Measurements from ENCODE around the gene ANKLE1. TPM values are rescaled to one million over a fixed set of nuclear protein-coding genes. Genes with fewer than 3 reads are reported as not detected.
A peak's percentile ranks its signal among the peaks of the same experiment; 100 is the strongest.

The ANKLE1 gene
- total RNA-seq, 1 donor from 2014 or later, result 0.13 TPM

DNA sequence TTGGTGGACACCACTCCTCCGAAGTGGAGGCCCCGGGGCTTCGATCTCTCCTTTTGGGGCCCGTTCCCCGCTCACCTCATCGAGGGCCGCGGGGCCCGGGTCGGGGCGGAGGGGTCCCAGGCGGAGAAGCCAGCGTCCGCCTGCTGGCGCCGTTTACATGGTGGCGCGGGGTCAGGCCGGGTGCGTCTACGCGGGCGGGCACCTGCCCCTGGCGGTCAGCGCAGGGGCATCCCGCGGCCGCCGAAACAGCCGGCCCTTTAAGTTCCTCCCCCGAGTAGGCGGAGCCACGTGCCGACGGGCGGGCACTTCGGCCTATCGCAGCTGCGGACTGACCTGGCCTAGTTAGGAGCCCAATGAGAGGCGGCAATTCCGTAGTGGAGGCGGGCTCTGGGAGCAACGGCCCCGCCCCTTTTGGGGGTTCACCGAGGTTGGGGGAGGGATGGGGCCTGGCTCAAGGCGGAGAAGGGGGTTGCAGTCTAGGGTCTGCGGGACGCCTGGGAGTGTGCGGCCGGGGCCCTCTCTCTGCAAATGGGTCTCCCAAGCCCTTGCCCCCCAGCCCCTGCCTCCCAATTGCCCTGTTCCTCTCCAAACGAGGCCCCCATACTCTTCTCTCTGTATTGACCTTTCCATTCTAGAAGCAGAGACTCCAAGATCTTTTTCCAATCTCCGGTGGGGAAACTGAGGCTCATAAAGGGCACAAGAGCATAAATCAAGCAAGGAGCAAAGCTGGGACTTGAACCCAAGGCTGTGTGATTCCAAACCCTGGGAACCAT is 21.7 kb downstream of the ANKLE1 start, which contains the start of gene ABHD8:
Gene ABHD8, minus strand, starts transcription at position 259 of the 773 bp plus-strand sequence. CDS start 1,809 bp downstream, outside the sequence.
- intact Hi-C loops (cut with DNase I), result no loop called here
- ATAC-seq (ENCODE audit: poor library complexity), result peak; percentile 80
- DNase-seq, result peak; percentile 97

DNA sequence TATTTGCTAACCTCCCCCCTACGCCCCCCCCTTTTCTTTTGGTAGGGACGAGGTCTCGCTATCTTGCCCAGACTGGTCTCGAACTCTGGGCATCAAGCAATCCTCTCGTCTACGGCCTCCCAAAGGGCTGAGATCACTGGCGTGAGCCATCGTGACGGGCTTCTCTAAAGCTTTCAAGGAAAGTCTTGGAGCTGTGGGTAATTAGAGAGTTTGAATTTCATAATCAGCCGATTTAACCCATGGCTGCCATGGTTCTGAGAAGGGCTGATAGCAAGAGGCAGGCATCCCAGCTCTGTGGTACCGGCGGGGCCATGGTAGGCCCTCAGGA is 22.2 kb downstream of the ANKLE1 start:
- intact Hi-C loops (cut with DNase I), result no loop called here
- DNase-seq (no peak), ATAC-seq (ENCODE audit: poor library complexity) (no peak)

DNA sequence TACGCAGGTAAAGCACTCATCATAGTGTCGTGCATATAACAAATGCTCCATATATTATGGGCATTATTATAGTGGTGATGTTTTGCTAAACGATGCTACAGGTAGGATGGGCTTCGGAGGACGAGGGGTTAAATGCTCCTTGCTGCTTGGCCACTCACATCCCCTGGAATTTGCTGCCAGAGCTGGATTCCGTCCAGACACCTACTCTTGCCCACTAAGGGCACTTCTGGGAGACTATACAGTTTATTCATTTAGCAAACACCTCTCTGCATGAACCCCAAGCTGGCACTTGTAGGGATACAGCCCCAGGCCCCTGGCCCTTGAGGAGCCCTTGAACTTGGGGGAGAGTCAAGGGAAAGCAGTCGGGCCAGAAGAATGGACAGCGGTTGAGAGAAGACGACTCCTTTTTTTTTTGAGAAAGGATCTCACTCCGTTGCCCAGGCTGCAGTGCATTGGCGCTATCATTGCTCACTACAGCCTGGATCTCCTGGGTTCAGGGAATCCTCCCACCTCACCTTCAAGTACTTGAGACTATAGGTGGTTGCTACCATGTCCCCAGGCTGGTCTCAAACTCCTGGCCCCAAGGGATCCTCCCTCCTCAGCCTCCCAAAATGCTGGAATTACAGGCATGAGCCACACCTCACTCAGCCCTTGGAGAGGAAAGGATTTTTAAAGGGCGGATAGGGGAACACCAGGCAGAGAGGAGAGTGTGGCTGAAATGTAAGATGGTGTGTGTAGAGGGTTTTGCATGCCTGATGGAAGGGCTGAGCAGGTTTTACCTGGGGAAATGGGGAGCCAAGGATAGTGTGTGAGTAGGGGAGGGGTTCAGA is 22.9 kb downstream of the ANKLE1 start:
- intact Hi-C loops (cut with DNase I), result no loop called here
- no peak for ATAC-seq (ENCODE audit: poor library complexity)

DNA sequence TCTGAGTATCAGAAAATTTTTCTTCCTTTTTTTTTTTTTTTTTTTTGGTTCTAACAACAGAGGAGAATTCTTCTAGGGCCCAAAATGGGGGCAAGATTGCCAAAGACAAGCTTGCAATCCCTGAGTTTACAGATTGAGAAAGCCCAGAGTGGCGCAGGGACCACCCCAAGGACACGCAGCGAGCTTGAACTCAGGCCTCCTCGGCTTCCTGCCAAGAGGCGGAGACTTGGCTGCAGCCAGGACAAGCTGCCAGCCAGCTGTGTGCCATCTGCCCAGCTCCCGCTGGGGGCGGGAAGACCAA is 23.5 kb downstream of the ANKLE1 start:
- intact Hi-C loops (cut with DNase I), result no loop called here

More for the DNA sequence above, 22.9 kb downstream of the ANKLE1 start:
- DNase-seq, result no peak

DNA sequence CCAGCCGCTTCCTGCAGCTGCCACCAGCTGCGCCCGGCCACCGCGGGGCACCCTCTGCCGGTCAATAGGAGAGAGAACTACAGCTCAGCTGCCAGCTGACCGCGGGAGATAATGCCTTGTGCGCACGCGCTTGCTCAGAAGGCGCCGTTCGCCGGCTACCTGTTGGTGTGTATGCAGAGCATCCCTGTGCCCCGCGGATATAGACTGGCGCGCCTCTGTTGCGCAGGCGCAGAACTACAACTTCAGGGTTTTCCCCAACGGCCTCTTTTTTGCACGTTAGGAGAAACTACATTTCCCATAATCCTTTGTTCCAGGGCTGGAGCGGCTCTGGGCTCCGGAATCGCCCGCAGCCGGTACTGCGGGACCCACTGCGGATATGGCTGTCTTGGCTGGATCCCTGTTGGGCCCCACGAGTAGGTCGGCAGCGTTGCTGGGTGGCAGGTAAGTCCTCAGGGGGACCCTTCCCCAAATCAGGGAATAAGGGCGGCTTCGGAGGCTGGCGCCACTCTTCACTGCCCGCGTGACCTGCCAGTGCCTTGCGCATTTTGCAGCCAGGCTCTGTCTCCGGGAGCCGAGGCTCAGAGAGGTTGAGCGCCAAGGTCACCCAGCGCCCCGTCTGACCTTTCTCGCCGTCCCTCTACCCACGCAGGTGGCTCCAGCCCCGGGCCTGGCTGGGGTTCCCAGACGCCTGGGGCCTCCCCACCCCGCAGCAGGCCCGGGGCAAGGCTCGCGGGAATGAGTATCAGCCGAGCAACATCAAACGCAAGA is 24.0 kb downstream of the ANKLE1 start, which contains the start of gene MRPL34:
Gene MRPL34, plus strand, starts transcription at position 356 of the 768 bp plus-strand sequence. Its CDS starts 21 bp downstream, at position 377.
- DNase-seq (peak; percentile 95), ATAC-seq (ENCODE audit: poor library complexity) (peak; percentile 69)
- intact Hi-C loops (cut with DNase I), result no loop called here

More for the DNA sequence above, 23.5 kb downstream of the ANKLE1 start:
- ATAC-seq (ENCODE audit: poor library complexity), result no peak
- DNase-seq, result no peak

DNA sequence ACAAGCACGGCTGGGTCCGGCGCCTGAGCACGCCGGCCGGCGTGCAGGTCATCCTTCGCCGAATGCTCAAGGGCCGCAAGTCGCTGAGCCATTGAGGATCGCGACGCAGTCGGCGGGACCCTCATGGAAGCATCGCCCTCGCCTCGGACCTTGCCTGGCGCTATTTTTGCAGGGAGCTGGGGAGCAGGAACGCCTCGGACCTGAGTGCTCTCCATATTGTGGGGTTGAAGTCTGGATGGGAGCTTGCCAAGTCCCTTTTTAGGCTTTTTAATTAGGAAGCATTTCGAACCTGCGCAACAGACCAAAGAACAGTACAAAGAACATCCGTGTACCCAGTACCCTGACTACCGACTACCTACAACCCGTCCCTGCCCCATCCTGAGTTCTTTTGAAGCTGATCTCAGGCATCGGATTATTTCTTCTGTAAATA is 24.6 kb downstream of the ANKLE1 start:
- no peak for ATAC-seq (ENCODE audit: poor library complexity)
- no peak for DNase-seq
- intact Hi-C loops (cut with DNase I), result no loop called here

DNA sequence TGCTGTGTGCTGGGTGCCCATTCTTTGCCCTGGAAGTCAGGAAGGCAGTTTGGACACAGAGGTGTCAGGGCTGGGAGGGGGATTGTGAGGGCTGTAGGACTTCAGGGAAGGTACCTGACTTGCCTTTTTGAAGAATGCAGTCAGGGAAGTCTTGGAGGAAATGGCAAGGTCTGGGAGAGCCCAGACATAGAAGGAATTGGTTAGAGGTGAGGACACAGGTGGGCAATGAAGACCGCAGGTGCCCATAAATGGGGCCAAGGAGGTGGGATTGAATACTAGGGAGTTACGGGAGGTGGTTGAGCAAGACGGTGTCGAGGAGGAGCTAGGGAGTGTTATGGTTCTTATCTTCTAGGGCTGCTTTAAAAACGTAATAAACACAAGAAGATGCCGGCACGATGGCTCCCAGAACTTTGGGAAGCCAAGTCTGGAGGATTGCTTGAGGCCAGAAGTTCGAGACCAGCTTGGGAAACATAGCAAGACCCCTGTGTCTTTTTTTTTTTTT is 26.2 kb downstream of the ANKLE1 start:
- intact Hi-C loops (cut with DNase I), result no loop called here
- ATAC-seq (ENCODE audit: poor library complexity), result no peak
- DNase-seq, result no peak

DNA sequence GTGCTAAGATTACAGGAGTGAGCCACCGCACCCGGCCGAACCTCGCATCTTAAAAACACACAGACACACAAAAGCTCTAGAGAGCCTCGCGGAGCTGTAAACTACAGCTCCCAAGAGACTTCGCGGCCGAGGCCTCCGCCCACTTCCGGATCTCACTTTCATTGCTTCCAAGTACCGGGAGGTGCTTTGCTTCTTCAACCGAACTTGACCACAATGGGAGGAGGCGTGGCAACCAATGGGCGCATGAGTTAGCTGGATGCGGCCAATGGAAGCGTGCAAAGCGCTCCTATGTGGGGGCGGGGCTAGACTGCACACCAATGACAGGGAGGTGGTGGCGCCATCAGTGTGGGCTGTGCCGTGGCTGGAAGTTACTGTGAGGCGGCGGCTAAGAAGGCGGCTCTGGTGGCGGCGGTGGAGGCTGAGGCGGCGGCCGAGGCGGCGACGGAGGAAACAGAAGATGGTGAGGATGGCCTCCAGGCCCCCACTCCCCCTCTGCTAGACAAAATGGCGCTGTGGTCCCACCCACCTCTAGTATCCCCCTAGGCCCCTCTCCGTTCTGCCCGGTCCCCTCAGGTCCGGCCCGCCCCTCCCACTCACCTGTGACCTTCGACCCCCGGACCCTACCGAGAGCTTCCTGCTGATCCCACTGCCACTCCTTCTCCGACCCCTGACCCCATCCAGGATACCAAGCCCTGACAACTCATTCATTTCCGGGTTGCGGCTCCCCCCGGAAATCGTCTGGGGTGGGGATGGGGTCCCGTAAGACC is 27.7 kb downstream of the ANKLE1 start, which contains the start of gene DDA1:
Gene DDA1, plus strand, starts transcription at position 366 of the 767 bp plus-strand sequence. Its CDS starts 92 bp downstream, at position 458.
- intact Hi-C loops (cut with DNase I), result no loop called here
- DNase-seq, result peak; percentile 100

DNA sequence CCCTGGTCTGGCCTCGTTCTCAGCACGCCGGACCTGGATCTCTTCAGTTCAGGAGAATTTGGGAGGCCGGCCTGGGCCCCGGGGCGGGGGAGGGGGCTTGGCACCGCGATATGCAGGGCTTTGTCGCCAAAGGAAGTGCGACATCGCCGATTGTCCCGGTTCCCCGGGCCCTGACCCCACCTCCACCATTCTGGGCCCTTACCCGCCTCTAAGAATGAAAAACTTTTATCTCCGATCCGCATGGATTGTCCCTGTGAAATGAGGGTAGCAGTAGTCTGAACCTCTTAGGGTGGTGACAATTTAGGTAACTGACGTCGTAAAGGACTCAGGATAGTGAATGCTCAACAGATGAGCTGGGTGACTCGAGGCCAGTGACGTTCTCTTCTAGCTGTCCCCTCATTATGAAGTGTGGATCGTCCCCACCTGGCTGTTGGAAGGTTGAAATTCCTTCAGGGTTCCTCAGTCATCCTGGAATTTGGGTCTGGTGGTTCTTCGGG is 28.3 kb downstream of the ANKLE1 start:
- ATAC-seq (ENCODE audit: poor library complexity) (no peak), DNase-seq (no peak)
- intact Hi-C loops (cut with DNase I), result no loop called here

More for the DNA sequence above, 27.7 kb downstream of the ANKLE1 start, which contains the start of gene DDA1:
- ATAC-seq (ENCODE audit: poor library complexity), result peak; percentile 85

DNA sequence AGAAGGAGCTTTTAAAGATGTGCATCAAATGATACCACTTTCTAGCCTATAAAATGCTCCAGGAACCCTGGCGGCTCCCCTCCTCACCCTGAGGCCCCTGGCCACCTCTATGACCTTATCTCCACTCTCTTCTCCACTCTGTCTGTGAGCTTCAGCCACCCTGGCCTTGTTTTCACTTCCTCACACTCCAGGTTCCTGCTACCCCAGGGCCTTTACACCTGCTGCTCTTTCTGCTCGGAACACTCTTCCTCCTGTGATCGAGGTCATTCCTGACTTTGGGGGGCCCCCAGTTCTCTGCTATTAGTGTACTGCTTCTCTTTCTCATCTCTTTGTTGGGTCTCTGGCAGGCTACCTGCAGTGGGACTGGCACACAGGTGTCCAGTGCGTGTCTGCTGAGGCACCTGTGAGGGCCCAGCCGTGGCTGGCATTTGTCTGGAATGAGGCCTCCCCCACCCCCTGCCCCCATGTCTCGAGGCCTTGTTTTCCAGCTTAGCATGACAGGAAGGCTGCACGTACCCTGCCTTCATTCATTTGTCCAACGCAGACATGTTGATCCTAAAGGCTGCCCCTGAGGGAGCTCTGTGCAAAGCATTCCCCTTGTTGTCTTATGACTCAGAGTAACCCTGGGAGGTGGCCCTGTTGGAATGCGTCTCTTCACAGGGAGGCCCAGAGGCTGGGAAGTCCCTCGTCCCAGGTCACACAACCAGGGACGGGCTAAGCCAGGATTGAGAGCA is 29.9 kb downstream of the ANKLE1 start:
- intact Hi-C loops (cut with DNase I), result no loop called here
- DNase-seq (no peak), ATAC-seq (ENCODE audit: poor library complexity) (no peak)

DNA sequence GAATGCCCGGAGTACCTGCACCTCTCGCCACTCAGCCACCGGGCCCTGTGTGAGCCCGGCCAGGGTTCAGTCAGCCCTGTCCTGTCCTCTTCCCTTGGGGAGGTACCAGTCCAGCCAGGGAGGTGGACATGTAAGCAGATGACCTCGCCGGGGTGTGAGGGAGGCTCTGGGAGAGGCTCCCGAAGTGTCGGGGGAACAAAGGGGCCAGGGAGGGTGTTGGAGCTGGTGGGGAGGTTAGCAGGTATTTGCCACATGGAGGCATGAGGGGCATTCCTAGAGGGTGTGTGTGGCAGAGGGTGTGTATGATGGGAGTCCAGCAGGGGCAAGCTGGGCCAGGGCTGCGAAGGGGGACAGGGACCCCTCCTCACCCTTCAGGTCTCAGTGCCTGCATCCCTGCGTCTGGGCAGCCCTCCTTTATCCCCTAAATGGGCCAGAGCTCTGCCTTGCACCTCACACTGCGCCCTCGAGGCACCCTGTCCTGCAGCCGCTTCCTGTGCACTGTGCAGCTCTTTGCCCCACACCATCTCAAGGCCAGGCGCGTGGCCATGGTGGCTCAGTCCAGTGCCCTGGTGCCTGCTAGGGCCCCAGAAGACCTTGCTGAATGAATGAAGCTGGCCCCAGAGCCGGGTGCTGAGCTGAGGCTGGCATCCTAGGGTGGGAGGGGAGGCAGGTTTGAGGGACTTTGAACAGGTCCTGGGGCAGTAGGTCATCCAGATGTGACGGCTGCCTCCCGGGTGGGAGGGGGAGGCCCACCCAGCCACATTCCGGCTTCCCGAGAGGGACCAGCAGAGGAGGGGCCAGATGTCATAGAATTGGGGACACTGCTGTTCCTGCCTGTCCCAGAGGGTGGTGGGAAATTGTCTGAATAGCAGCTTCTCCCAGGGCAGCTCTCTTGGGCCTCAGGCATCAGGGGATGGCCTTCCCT is 30.8 kb downstream of the ANKLE1 start:
- intact Hi-C loops (cut with DNase I), result no loop called here
- DNase-seq (no peak), ATAC-seq (ENCODE audit: poor library complexity) (no peak)

DNA sequence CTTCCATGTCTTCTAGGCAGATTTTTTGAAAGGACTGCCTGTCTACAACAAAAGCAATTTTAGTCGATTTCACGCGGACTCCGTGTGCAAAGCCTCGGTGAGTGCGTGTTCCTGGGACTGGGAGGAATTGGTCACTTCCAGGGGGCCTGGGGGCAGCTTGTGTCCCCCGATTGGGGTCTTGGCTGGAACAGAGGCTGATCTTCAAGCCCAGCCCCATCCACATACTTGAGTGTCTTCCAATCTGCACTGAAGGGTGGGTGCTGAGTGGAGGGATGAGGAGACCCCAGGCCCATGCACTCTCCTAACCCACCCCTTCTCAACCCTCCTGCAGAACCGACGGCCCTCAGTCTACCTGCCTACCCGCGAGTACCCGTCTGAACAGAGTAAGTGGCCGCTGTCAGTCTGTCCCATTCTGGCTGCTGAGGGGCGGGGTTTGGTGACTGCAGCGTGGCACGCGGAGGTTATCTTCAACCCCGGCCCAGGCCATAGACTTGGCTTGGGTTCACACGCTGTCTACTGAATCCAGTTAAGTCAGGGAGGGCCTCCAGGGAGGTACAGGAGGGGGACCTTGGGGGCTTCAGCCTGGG is 32.4 kb downstream of the ANKLE1 start:
- ATAC-seq (ENCODE audit: poor library complexity) (no peak), DNase-seq (no peak)
- intact Hi-C loops (cut with DNase I), result no loop called here

DNA sequence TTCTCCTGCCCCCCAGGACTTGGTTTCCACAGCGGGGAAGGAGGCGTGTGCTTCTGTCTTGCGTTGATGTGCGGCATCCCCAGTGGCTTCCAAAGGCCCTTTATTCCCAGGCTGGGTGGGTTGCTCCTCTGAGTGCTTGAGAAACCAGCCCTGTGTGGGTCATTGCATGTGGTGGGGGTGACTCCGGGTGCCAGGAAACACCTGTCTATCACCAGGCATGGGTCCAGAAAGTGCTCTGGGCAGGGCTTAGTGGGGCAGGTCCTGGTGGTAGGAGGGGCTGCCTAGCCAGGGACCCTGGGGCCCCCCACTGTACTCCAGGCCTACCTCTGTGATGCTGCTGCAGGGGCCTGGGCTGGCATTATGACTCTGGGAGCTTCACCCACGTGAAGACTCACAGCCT is 37.3 kb downstream of the ANKLE1 start:
- no peak for DNase-seq

DNA sequence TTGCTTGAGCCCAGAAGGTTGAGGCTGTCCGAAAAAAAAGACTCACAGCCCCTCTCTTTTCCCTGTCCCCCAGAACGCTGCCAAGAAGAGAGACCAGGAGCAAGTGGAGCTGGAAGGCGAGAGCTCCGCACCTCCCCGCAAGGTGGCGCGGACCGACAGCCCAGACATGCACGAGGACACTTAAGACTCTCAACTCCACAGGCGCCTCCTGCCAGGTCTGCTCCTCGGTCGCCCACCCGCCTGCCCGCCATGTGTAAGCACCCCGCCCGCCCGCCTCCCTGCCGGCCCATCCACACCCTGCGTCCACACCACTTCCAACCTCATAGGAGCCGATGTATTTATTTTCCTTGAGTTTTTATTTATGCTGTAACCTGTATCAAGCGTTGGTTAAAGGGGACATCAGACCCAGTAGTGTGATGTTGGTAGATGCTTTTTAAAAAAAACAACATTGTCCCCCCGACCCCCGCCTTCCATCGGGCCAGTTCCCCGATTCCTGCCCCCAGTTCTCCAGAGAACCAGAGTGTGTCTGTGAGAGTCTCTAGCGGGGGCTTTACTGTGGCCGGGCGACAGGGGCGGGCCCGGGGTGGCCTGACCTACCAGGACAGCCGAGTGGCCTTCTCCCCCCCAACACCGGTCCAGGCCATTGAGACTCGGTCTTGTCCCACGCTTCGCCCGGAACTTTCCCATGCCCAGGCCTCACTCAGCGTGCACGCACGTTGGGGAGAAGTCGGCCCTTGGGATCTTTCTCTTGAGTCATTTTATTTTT is 38.0 kb downstream of the ANKLE1 start:
- intact Hi-C loops (cut with DNase I), result no loop called here

More for the DNA sequence above, 37.3 kb downstream of the ANKLE1 start:
- intact Hi-C loops (cut with DNase I), result no loop called here
- ATAC-seq (ENCODE audit: poor library complexity), result no peak

DNA sequence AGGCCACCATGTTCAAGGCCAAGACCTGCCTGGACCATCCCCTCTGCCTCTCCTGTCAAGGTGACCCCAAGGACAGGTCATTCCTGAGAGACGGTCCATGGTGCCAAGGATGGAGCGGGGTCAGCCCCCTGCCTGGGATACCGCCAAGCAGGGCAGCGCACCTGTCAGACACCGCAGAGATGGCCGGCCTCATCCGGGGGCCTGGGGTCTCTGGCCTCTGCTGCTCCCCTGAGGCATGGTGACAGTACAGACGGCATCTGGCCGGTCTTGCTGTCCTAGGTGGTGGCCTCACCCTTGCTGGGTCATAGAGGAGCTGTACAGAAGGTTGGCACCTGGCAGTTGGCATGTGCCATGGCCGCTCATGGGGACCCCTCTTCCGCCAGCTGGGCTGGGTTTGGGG is 38.7 kb downstream of the ANKLE1 start:
- ATAC-seq (ENCODE audit: poor library complexity) (no peak), DNase-seq (no peak)
- intact Hi-C loops (cut with DNase I), result no loop called here

More for the DNA sequence above, 38.0 kb downstream of the ANKLE1 start:
- no peak for ATAC-seq (ENCODE audit: poor library complexity)
- no peak for DNase-seq
